ENCODE data around the gene DYSF.
A peak's percentile ranks its signal among the peaks of the same experiment; 100 is the strongest.

Gene DYSF

DNA sequence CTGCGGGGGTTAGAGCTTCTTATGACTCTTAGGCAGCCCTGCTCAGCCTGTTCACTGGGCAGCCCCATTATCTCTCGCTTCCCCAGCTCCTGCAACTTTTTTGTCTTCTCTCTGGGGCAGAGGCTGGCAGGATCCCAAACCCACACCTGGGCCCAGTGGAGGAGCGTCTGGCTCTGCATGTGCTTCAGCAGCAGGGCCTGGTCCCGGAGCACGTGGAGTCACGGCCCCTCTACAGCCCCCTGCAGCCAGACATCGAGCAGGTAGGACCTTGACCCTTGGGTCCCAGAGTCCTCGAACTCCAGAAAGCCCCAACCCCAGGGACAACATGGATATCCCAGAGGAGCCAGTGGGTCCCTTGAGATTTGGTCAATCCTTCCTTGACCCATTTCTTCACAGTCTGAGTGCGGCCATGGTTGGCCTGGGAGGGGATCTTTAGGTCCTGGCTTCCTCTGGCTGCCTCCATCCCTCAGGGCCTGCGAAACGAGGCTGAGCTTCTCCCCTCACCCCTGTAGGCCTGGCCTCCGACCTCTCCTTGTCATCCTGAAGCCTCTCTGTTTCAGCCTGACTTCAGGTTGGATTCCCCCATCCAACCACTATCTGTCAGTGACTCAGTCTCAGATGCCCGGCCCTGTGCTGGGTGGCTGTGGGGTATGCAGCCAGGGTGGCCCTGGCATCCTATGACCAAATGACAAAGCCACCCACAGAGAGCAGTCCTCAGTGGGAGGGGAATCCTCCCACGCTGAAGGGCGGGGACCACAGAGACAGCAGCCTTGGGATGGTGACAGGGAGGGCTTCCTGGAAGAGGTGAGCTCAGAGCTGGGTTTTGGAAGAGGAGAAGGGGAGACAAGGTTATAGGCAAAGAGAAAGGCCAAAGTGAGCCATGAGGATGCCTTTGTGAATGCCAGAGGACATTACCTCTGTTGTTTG is 214.2 kb downstream of the DYSF start:
- POLR2A ChIA-PET, result no interaction called here
- peak; percentile 31; the same call in 1 of the 2 replicates for TF ChIP-seq ZFHX2 (tag by site-specific recombination; conservative IDR thresholded peaks at IDR 0.05)
- no peak for TF ChIP-seq YY2 (tag by site-specific recombination; IDR thresholded peaks at IDR 0.05)
- peak; percentile 60 for TF ChIP-seq EGR2 (tag by site-specific recombination; IDR thresholded peaks at IDR 0.05; ENCODE audit: low read depth)
- no peaks in the 10 kb centered on the region for H3K9me3 ChIP-seq (ENCODE audit: control insufficient read depth, insufficient read depth, low read depth, low read length)
- H3K27ac ChIP-seq (ENCODE audit: extremely low read depth, low read depth, low read length), result no peak overlapping the region
- CTCF ChIA-PET, result interaction anchor here (0.6 kb wide), 1 partner anchor 121 kb away, joined by 4 read pairs; no protein-coding TSS in a partner anchor
- no peak overlapping the region for H3K4me3 ChIP-seq (ENCODE audit: low read depth, low read length)
- no peaks in the 10 kb centered on the region for H3K4me1 ChIP-seq (ENCODE audit: control insufficient read depth, insufficient read depth, low read length)
- no peaks in the 10 kb centered on the region for H3K36me3 ChIP-seq (ENCODE audit: control insufficient read depth in 2 of 2, insufficient read depth in 1 of 2, low read length in 2 of 2)

DNA sequence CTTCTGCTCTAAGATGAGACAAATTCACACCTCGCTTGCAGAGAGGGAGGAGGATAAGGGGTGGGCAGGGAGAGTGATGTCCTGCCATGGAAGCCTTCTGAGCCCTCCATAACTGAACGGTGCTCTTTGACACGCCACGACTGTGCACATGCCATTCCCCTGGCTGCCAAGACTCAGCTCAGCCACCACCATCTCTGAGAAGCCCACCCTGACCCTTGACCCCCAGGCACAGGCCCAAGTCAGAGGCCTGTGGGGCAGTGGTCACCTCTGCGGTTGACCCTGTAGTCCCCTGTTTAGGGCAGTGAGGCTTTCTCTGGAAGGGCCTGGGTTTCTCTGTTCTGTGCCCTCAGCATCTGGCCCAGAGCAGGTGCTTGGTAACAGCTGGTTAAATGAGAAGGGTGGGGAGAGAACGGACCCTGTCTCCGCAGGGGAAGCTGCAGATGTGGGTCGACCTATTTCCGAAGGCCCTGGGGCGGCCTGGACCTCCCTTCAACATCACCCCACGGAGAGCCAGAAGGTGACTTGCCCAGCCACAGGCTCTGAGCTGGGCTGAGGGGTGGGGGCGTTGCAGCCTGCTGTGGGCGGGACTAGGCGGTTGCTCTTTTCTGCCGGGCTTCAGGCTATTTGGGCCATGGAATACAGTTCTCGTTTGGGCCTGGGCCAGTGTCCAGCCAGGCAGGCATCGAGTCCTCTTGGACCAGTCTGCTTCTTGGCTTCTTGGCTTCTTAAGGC is 215.1 kb downstream of the DYSF start:
- no peak overlapping the region for H3K4me3 ChIP-seq (ENCODE audit: low read depth, low read length)
- no peaks in the 10 kb centered on the region for H3K4me1 ChIP-seq (ENCODE audit: control insufficient read depth, insufficient read depth, low read length)
- TF ChIP-seq, protein P1, sequence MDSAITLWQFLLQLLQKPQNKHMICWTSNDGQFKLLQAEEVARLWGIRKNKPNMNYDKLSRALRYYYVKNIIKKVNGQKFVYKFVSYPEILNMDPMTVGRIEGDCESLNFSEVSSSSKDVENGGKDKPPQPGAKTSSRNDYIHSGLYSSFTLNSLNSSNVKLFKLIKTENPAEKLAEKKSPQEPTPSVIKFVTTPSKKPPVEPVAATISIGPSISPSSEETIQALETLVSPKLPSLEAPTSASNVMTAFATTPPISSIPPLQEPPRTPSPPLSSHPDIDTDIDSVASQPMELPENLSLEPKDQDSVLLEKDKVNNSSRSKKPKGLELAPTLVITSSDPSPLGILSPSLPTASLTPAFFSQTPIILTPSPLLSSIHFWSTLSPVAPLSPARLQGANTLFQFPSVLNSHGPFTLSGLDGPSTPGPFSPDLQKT (IDR thresholded peaks at IDR 0.05; ENCODE audit: borderline replicate concordance, low read depth, low read length), result no peak
- no peak for TF ChIP-seq ZNF560 (tag by site-specific recombination; IDR thresholded peaks at IDR 0.05; ENCODE audit: borderline replicate concordance)
- no peak for TF ChIP-seq ZNF138 (tag by site-specific recombination; IDR thresholded peaks at IDR 0.05; ENCODE audit: borderline replicate concordance)
- no peak for TF ChIP-seq TCF7L2 (IDR thresholded peaks at IDR 0.05; ENCODE audit: borderline replicate concordance, low read depth, low read length)
- no peak for TF ChIP-seq SP2 (tag by site-specific recombination; IDR thresholded peaks at IDR 0.05)
- H3K27ac ChIP-seq (ENCODE audit: extremely low read depth, low read depth, low read length), result no peak overlapping the region
- H3K9me3 ChIP-seq (ENCODE audit: control insufficient read depth, insufficient read depth, low read depth, low read length), result no peaks in the 10 kb centered on the region
- H3K36me3 ChIP-seq (ENCODE audit: control insufficient read depth in 2 of 2, insufficient read depth in 1 of 2, low read length in 2 of 2), result no peaks in the 10 kb centered on the region
- CTCF ChIA-PET, result interaction anchor here (1.8 kb wide), 1 partner anchor 130 kb away, joined by 6 read pairs; no protein-coding TSS in a partner anchor
- POLR2A ChIA-PET, result no interaction called here

DNA sequence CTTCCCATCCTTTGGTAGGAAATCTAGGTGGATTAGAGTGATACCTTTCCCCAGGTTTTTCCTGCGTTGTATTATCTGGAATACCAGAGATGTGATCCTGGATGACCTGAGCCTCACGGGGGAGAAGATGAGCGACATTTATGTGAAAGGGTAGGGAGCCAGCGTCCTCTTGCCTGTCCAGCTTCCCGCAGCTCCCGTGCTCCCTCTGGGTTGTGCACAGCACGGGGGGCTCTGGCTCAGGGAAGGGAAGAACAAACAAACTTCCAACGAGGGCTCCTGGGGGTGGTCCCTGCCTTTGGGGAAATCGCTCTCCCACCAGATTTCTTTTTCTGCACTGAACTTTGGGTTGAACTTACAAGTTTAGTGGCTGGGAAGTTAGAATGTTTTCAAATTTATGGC is 215.7 kb downstream of the DYSF start:
- CTCF ChIA-PET, result interaction anchor here (1.8 kb wide), 1 partner anchor 129 kb away, joined by 6 read pairs; no protein-coding TSS in a partner anchor
- no peaks in the 10 kb centered on the region for H3K36me3 ChIP-seq (ENCODE audit: control insufficient read depth in 2 of 2, insufficient read depth in 1 of 2, low read length in 2 of 2)
- POLR2A ChIA-PET, result no interaction called here
- H3K9me3 ChIP-seq (ENCODE audit: control insufficient read depth, insufficient read depth, low read depth, low read length), result no peaks in the 10 kb centered on the region
- TF ChIP-seq, protein P2, sequence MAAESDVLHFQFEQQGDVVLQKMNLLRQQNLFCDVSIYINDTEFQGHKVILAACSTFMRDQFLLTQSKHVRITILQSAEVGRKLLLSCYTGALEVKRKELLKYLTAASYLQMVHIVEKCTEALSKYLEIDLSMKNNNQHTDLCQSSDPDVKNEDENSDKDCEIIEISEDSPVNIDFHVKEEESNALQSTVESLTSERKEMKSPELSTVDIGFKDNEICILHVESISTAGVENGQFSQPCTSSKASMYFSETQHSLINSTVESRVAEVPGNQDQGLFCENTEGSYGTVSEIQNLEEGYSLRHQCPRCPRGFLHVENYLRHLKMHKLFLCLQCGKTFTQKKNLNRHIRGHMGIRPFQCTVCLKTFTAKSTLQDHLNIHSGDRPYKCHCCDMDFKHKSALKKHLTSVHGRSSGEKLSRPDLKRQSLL (tag by site-specific recombination; IDR thresholded peaks at IDR 0.05), result no peak
- TF ChIP-seq KLF8 (tag by site-specific recombination; IDR thresholded peaks at IDR 0.05), result no peak
- TF ChIP-seq, protein P3, sequence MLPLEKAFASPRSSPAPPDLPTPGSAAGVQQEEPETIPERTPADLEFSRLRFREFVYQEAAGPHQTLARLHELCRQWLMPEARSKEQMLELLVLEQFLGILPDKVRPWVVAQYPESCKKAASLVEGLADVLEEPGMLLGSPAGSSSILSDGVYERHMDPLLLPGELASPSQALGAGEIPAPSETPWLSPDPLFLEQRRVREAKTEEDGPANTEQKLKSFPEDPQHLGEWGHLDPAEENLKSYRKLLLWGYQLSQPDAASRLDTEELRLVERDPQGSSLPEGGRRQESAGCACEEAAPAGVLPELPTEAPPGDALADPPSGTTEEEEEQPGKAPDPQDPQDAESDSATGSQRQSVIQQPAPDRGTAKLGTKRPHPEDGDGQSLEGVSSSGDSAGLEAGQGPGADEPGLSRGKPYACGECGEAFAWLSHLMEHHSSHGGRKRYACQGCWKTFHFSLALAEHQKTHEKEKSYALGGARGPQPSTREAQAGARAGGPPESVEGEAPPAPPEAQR (tag by site-specific recombination; IDR thresholded peaks at IDR 0.05), result no peak
- no peak for TF ChIP-seq KLF1 (tag by site-specific recombination; IDR thresholded peaks at IDR 0.05)
- no peak for TF ChIP-seq ZNF585B (tag by site-specific recombination; IDR thresholded peaks at IDR 0.05)
- TF ChIP-seq ZNF350 (tag by site-specific recombination; IDR thresholded peaks at IDR 0.05), result no peak
- no peak for TF ChIP-seq SP7 (tag by site-specific recombination; IDR thresholded peaks at IDR 0.05)
- no peak for TF ChIP-seq ZNF549 (tag by site-specific recombination; IDR thresholded peaks at IDR 0.05)
- no peak for TF ChIP-seq ZNF423 (tag by site-specific recombination; IDR thresholded peaks at IDR 0.05)
- TF ChIP-seq ZNF433 (tag by site-specific recombination; IDR thresholded peaks at IDR 0.05; ENCODE audit: low read depth), result no peak
- TF ChIP-seq ZBTB20 (tag by site-specific recombination; IDR thresholded peaks at IDR 0.05), result no peak
- H3K4me3 ChIP-seq (ENCODE audit: low read depth, low read length), result no peak overlapping the region
- H3K4me1 ChIP-seq (ENCODE audit: control insufficient read depth, insufficient read depth, low read length), result no peaks in the 10 kb centered on the region
- H3K27ac ChIP-seq (ENCODE audit: extremely low read depth, low read depth, low read length), result no peak overlapping the region

Data from HEK293 (cell line).